Osteoblast (primary cell): Measurements from ENCODE around the gene SNRNP40. TPM values are rescaled to one million over a fixed set of nuclear protein-coding genes. Genes with fewer than 3 reads are reported as not detected.
A peak's percentile ranks its signal among the peaks of the same experiment; 100 is the strongest.

Experiments
- DNase-seq: peaks from one replicate; pipeline ENCODE4 v3.0.0; 2011; ENCODE audit warnings: low spot score, mixed read lengths; ENCODE audit not compliant: insufficient read length; ENCODE audit errors: missing footprints
- H2AFZ ChIP-seq: 2 replicates; pipeline ENCODE4 v1.6.0; 2011; ENCODE audit warnings: mild to moderate bottlenecking, low read length
- H3K27ac ChIP-seq: 2 replicates; pipeline ENCODE4 v1.5.1; 2011; ENCODE audit warnings: mild to moderate bottlenecking, low read depth, low read length, moderate library complexity
- H3K27me3 ChIP-seq: 2 replicates; pipeline ENCODE4 v1.6.0; 2012; ENCODE audit warnings: mild to moderate bottlenecking, control low read depth, inconsistent platforms, low read length, moderate library complexity; ENCODE audit not compliant: insufficient read depth
- H3K36me3 ChIP-seq: 2 replicates; pipeline ENCODE4 v1.5.1; 2011; ENCODE audit warnings: mild to moderate bottlenecking, low read length, control low read depth, moderate library complexity; ENCODE audit not compliant: insufficient read depth
- H3K4me1 ChIP-seq: 2 replicates; pipeline ENCODE4 v1.5.1; 2011; ENCODE audit warnings: mild to moderate bottlenecking, low read length, control low read depth, moderate library complexity; ENCODE audit not compliant: insufficient read depth
- H3K4me2 ChIP-seq: 2 replicates; pipeline ENCODE4 v1.6.0; 2011; ENCODE audit warnings: mild to moderate bottlenecking, low read length; ENCODE audit not compliant: insufficient read depth
- H3K4me3 ChIP-seq: fragments of 200-600 bp; sonication (generic); 3 replicates; pipeline ENCODE4 v1.5.1; 2012; ENCODE audit warnings: mild to moderate bottlenecking, low read length, inconsistent platforms; ENCODE audit not compliant: insufficient read depth
- H3K79me2 ChIP-seq: 2 replicates; pipeline ENCODE4 v1.6.0; 2012; ENCODE audit warnings: mild to moderate bottlenecking, low read length, control low read depth, inconsistent platforms; ENCODE audit not compliant: insufficient read depth
- H3K9me3 ChIP-seq: 2 replicates; pipeline ENCODE4 v1.5.1; 2011; ENCODE audit warnings: low read depth, low read length, control low read depth
- H4K20me1 ChIP-seq: 2 replicates; pipeline ENCODE4 v1.6.0; 2012; ENCODE audit warnings: mild to moderate bottlenecking, low read length, control low read depth; ENCODE audit not compliant: insufficient read depth
- CTCF ChIP-seq: IDR thresholded peaks from 2 replicates; pipeline ENCODE4 v1.5.1; 2011; ENCODE audit warnings: mild to moderate bottlenecking, low read depth, low read length, moderate library complexity; ENCODE audit errors: extremely low read depth
- total RNA-seq: library from RNA; depleted of rRNA; stranded (reverse); fragments of >200 nt; gene quantifications from 2 replicates; pipeline ENCODE4 v1.2.3, GENCODE V29; 2012

Gene SNRNP40
- total RNA-seq: 67.5 and 78.2 TPM in 2 replicates

- Histone ChIP-seq H3K9me3 (no peaks in the 10 kb centered on the region), H4K20me1 (peaks cover 12% of the 10 kb centered on the region), H3K36me3 (peaks cover 16% of the 10 kb centered on the region), H3K27ac (peak within 1 kb of the TSS; percentile 94), H3K79me2 (peaks cover 78% of the 10 kb centered on the region), H3K4me3 (peak within 1 kb of the TSS; percentile 99), H3K4me1 (peaks cover 28% of the 10 kb centered on the region), H3K27me3 (no peaks in the 10 kb centered on the region), H2AFZ (peak within 1 kb of the TSS; percentile 98), H3K4me2 (peak within 1 kb of the TSS; percentile 98)
- DNase-seq: peak; percentile 96
- TF ChIP-seq CTCF: no peak
Measured at GRCh38 chr1:31296486-31297276, at the start of gene SNRNP40, which contains the start of gene ZCCHC17. SNRNP40 (minus strand) TSS chr1:31296788; CDS start chr1:31296751, 37 bp downstream. ZCCHC17 (plus strand) TSS chr1:31297032; CDS start chr1:31310099, 13,067 bp downstream.

DNA sequence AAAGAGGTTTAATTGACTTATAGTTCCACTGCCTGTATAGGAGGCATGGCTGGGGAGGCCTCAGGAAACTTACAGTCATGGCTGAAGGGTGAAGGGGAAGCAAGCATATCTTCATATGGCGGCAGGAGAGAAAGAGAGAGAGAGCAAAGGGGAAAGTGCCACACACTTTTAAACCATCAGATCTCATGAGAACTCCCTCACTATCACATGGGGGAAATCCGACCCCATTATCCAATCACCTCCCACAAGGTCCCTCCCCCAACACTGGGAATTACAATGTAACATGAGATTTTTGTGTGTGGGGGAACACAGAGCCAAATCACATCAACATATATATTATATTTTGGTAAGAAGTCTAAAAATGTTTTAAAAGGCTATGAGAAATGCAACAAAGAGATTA, 49.0 kb upstream of the SNRNP40 start:
- no peak overlapping the region for H2AFZ ChIP-seq
- no peaks in the 10 kb centered on the region for H3K9me3 ChIP-seq
- no peaks in the 10 kb centered on the region for H3K79me2 ChIP-seq
- H3K4me3 ChIP-seq: no peak overlapping the region
- no peaks in the 10 kb centered on the region for H3K4me1 ChIP-seq
- no peak for TF ChIP-seq CTCF
- no peaks in the 10 kb centered on the region for H4K20me1 ChIP-seq
- no peak for DNase-seq
- peaks cover 18% of the 10 kb centered on the region for H3K36me3 ChIP-seq
- H3K4me2 ChIP-seq: no peak overlapping the region
- no peaks in the 10 kb centered on the region for H3K27me3 ChIP-seq
- H3K27ac ChIP-seq: no peak overlapping the region

GRCh38 chr1:31344503-31344902, 47.9 kb upstream of the SNRNP40 start:
- no peak overlapping the region for H3K4me3 ChIP-seq
- no peaks in the 10 kb centered on the region for H4K20me1 ChIP-seq
- no peaks in the 10 kb centered on the region for H3K4me1 ChIP-seq
- H3K79me2 ChIP-seq: no peaks in the 10 kb centered on the region
- no peak overlapping the region for H3K4me2 ChIP-seq
- H3K27ac ChIP-seq: no peak overlapping the region
- no peaks in the 10 kb centered on the region for H3K9me3 ChIP-seq
- no peak for DNase-seq
- no peaks in the 10 kb centered on the region for H3K27me3 ChIP-seq
- H2AFZ ChIP-seq: no peak overlapping the region
- H3K36me3 ChIP-seq: peaks cover 20% of the 10 kb centered on the region
- no peak for TF ChIP-seq CTCF

GRCh38 chr1:31336687-31337467, 40.3 kb upstream of the SNRNP40 start:
- Histone ChIP-seq H3K9me3 (no peaks in the 10 kb centered on the region), H3K27ac (no peak overlapping the region), H3K79me2 (no peaks in the 10 kb centered on the region), H2AFZ (no peak overlapping the region), H3K4me1 (no peaks in the 10 kb centered on the region), H3K27me3 (no peaks in the 10 kb centered on the region), H3K36me3 (peaks cover 15% of the 10 kb centered on the region), H4K20me1 (no peaks in the 10 kb centered on the region), H3K4me3 (no peak overlapping the region), H3K4me2 (no peak overlapping the region)
- no peak for TF ChIP-seq CTCF
- DNase-seq: no peak
